ENCODE results near the gene HINT3.
"Not testable (repeated sequence)": the region's sequence is repeated elsewhere in the genome, so short reads cannot be mapped to it uniquely, and the experiment has no call there.

HINT3 gene

GRCh38 chr6:125961117-125961516 is 4.5 kb downstream of the HINT3 start:
- DNase-seq (ENCODE audit: low read depth) = no peak
- no peak overlapping the region for H3K4me3 ChIP-seq (ENCODE audit: low read length)
- TF ChIP-seq CTCF (IDR thresholded peaks at IDR 0.05; ENCODE audit: insufficient read depth, low read depth, low read length, missing control alignments) = no peak

GRCh38 chr6:125962900-125963497 is 6.4 kb downstream of the HINT3 start:
- no peak for DNase-seq (ENCODE audit: low read depth)
- TF ChIP-seq CTCF (IDR thresholded peaks at IDR 0.05; ENCODE audit: insufficient read depth, low read depth, low read length, missing control alignments) = no peak
- H3K4me3 ChIP-seq (ENCODE audit: low read length) = no peak overlapping the region

- no peak overlapping the region for H3K4me3 ChIP-seq (ENCODE audit: low read length)
- no peak for DNase-seq (ENCODE audit: low read depth)
Observed at GRCh38 chr6:125963817-125964216, 7.2 kb downstream of the HINT3 start.

GRCh38 chr6:125966569-125966968 is 10.0 kb downstream of the HINT3 start:
- no peak overlapping the region for H3K4me3 ChIP-seq (ENCODE audit: low read length)
- DNase-seq (ENCODE audit: low read depth) = no peak
- TF ChIP-seq CTCF (IDR thresholded peaks at IDR 0.05; ENCODE audit: insufficient read depth, low read depth, low read length, missing control alignments) = no peak

More at GRCh38 chr6:125963817-125964216, 7.2 kb downstream of the HINT3 start:
- TF ChIP-seq CTCF (IDR thresholded peaks at IDR 0.05; ENCODE audit: insufficient read depth, low read depth, low read length, missing control alignments) = no peak

- no peak for DNase-seq (ENCODE audit: low read depth)
- no peak overlapping the region for H3K4me3 ChIP-seq (ENCODE audit: low read length)
- no peak for TF ChIP-seq CTCF (IDR thresholded peaks at IDR 0.05; ENCODE audit: insufficient read depth, low read depth, low read length, missing control alignments)
Observed at GRCh38 chr6:125968493-125968892, 11.9 kb downstream of the HINT3 start.

- H3K4me3 ChIP-seq (ENCODE audit: low read length) = no peak overlapping the region
- no peak for DNase-seq (ENCODE audit: low read depth)
- TF ChIP-seq CTCF (IDR thresholded peaks at IDR 0.05; ENCODE audit: insufficient read depth, low read depth, low read length, missing control alignments) = no peak
Observed at GRCh38 chr6:125970760-125971159, 14.2 kb downstream of the HINT3 start.

GRCh38 chr6:125972478-125972877 is 15.9 kb downstream of the HINT3 start:
- H3K4me3 ChIP-seq (ENCODE audit: low read length); DNase-seq (ENCODE audit: low read depth): not testable (repeated sequence)
